Measurements from ENCODE around the gene GRPEL1. TPM values are rescaled to one million over a fixed set of nuclear protein-coding genes. Genes with fewer than 3 reads are reported as not detected.
A peak's percentile ranks its signal among the peaks of the same experiment; 100 is the strongest.

GRPEL1 gene
- total and polyA plus RNA-seq, 2 of the 13 experiments (the other 11 are each of a cell fraction or from before 2014, with no cell fraction given): 32.3 to 141 TPM

- intact Hi-C loops (cut with micrococcal nuclease; ENCODE audit: unreplicated experiment): no loop called here
- Histone ChIP-seq H3K36me3 (replicated peaks in 1 of 2; ENCODE audit: control insufficient read depth in 1 of 2, insufficient read depth in 2 of 2, low read length in 2 of 2) (no peaks in the 10 kb centered on the region), H4K20me1 (ENCODE audit: insufficient read depth, low read length) (no peaks in the 10 kb centered on the region), H3K27me3 (ENCODE audit: control insufficient read depth in 1 of 2, insufficient read depth in 2 of 2, low read length in 2 of 2) (peaks cover 2 to 18% of the 10 kb centered on the region in 2 experiments; a peak in 4 of 5 replicates), H3K79me2 (ENCODE audit: insufficient read depth, low read length) (no peaks in the 10 kb centered on the region), H3K9me3 (ENCODE audit: low read length) (no peaks in the 10 kb centered on the region), H3K4me3 (replicated peaks in 1 of 3; ENCODE audit: insufficient read depth in 1 of 3, low read depth in 2 of 3, low read length in 3 of 3) (no peak overlapping the region), H3K4me2 (ENCODE audit: low read depth, low read length) (no peak overlapping the region), H3K4me1 (ENCODE audit: insufficient read depth, low read length) (no peaks in the 10 kb centered on the region), H3K27ac (ENCODE audit: extremely low read length, insufficient read depth, low read length) (no peak overlapping the region), H2AFZ (ENCODE audit: low read length) (no peak overlapping the region), H3K9ac (ENCODE audit: insufficient read depth, low read depth, low read length) (no peak overlapping the region)
- FAIRE-seq (no peak), DNase-seq (ENCODE audit: low spot score) (no peak), ATAC-seq (no peak)
- BruUV-seq (replicated peaks): no TSS peak
- ChIA-PET CTCF (ENCODE audit: low intra/inter-chr PET ratio, low total read pairs) (no interaction called here), POLR2A (no interaction called here)
- TF ChIP-seq ZKSCAN5 (CRISPR knock-in tag; IDR thresholded peaks at IDR 0.05) (peak; percentile 96), CREB1 (IDR thresholded peaks at IDR 0.05) (peak; percentile 67; the same call in 1 of the 2 replicates), CREB1 (CRISPR knock-in tag; IDR thresholded peaks at IDR 0.05) (no peak), TRAFD1 (CRISPR knock-in tag; IDR thresholded peaks at IDR 0.05; ENCODE audit: borderline replicate concordance) (no peak)
- in situ Hi-C loops (cut with HindIII; ENCODE audit: extremely low pct_ligation_motif_present, low pct_unique_long_range_greater_than_20kb): no loop called here
- 65% methylated on average over 11 of the region's 22 CpGs for WGBS (ENCODE audit: low lambda C conversion rate)
Measured at GRCh38 chr4:7115557-7116340, 47.9 kb upstream of the GRPEL1 start.

- Histone ChIP-seq H4K20me1 (ENCODE audit: insufficient read depth, low read length) (no peaks in the 10 kb centered on the region), H3K27me3 (ENCODE audit: control insufficient read depth in 1 of 2, insufficient read depth in 2 of 2, low read length in 2 of 2) (peaks cover 4 to 20% of the 10 kb centered on the region in 2 experiments; a peak in 3 of 5 replicates), H3K4me2 (ENCODE audit: low read depth, low read length) (no peak overlapping the region), H3K9ac (ENCODE audit: insufficient read depth, low read depth, low read length) (no peak overlapping the region), H3K36me3 (replicated peaks in 1 of 2; ENCODE audit: control insufficient read depth in 1 of 2, insufficient read depth in 2 of 2, low read length in 2 of 2) (no peaks in the 10 kb centered on the region), H3K4me3 (replicated peaks in 1 of 3; ENCODE audit: insufficient read depth in 1 of 3, low read depth in 2 of 3, low read length in 3 of 3) (no peak overlapping the region), H3K4me1 (ENCODE audit: insufficient read depth, low read length) (peaks cover 9% of the 10 kb centered on the region; the same call in 1 of the 2 replicates), H3K27ac (ENCODE audit: extremely low read length, insufficient read depth, low read length) (no peak overlapping the region), H2AFZ (ENCODE audit: low read length) (no peak overlapping the region), H3K9me3 (ENCODE audit: low read length) (no peaks in the 10 kb centered on the region), H3K79me2 (ENCODE audit: insufficient read depth, low read length) (no peaks in the 10 kb centered on the region)
- no peak for FAIRE-seq
- ChIA-PET CTCF (ENCODE audit: low intra/inter-chr PET ratio, low total read pairs) (no interaction called here), POLR2A (interaction anchor here (0.9 kb wide), 1 partner anchor 9 kb away, joined by 3 read pairs; no protein-coding TSS in a partner anchor)
- intact Hi-C loops (cut with micrococcal nuclease; ENCODE audit: unreplicated experiment): no loop called here
- ATAC-seq: no peak
- BruUV-seq (replicated peaks): no TSS peak
- 74% methylated on average over 7 of the region's 9 CpGs for WGBS (ENCODE audit: low lambda C conversion rate)
- in situ Hi-C loops (cut with HindIII; ENCODE audit: extremely low pct_ligation_motif_present, low pct_unique_long_range_greater_than_20kb): no loop called here
- DNase-seq (ENCODE audit: low spot score): no peak
- TF ChIP-seq TRAFD1 (CRISPR knock-in tag; IDR thresholded peaks at IDR 0.05; ENCODE audit: borderline replicate concordance): no peak
- no peak for TF ChIP-seq MAF1 (CRISPR knock-in tag; IDR thresholded peaks at IDR 0.05; ENCODE audit: borderline replicate concordance)
- TF ChIP-seq TFE3 (CRISPR knock-in tag; IDR thresholded peaks at IDR 0.05): no peak
- TF ChIP-seq SMAD9 (CRISPR knock-in tag; IDR thresholded peaks at IDR 0.05): no peak
- TF ChIP-seq NR3C1 (CRISPR knock-in tag; IDR thresholded peaks at IDR 0.05): no peak
- no peak for TF ChIP-seq POLR2G (IDR thresholded peaks at IDR 0.05; ENCODE audit: low read depth, low read length)
- no peak for TF ChIP-seq ZNF468 (CRISPR knock-in tag; IDR thresholded peaks at IDR 0.05)
- no peak for TF ChIP-seq ATF1 (CRISPR knock-in tag; IDR thresholded peaks at IDR 0.05)
Measured at GRCh38 chr4:7112656-7113055, 44.8 kb upstream of the GRPEL1 start.

Measured in HepG2 (cell line).